NT2/D1 (cell line): Measurements from ENCODE around the gene SND1.

ENCODE experiments used
- SUZ12 ChIP-seq: IDR thresholded peaks from 2 replicates; pipeline ENCODE4 v1.6.1; 2011; ENCODE audit not compliant: insufficient read length, insufficient read depth; ENCODE audit errors: extremely low read depth
- YY1 ChIP-seq: IDR thresholded peaks from 2 replicates; pipeline ENCODE4 v1.6.1; 2011; ENCODE audit not compliant: insufficient read length, insufficient read depth

DNA sequence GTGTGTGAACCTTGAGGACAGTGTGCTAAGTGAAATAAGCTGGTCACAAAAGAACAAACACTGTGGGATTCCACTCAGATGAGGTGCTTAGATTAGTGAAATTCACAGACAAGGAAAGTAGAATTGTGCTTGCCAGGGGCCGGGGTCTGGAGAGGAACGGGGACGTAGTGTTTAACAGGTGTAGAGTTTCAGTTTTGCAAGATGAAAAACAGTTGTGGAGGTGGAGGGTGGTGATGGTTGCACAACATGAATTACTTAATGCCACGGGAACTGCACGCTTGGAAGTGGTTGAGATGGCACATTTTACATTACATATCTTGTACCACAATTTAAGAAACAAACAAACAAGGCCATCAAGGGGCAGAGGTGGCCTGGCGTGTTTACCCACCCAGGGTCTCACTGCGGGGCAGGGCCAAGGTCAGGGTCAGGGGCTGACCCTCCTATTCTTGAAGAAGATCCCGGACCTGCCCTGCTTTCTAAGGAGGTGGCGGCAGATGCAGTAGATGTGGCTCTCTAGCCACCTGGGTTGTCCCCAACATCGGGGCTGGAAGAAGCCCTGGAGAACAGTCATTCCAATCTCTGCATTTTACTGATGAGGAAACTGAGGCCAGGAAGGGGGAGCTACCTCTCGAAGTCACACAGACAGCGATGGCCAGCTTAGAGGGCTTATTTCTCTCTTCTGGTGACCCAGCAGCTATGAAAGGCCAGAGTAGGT lies 470.7 kb downstream of the SND1 start:
- TF ChIP-seq SUZ12 (no peak), YY1 (no peak)
